DMS79 (cell line): Measurements from ENCODE around the gene NOP14.
"Not testable (repeated sequence)": the region's sequence is repeated elsewhere in the genome, so short reads cannot be mapped to it uniquely, and the experiment has no call there.

Experiments
- DNase-seq: peaks from one replicate; lab custom pipeline; 2025; lab: John Stamatoyannopoulos, UW

Gene NOP14

DNA sequence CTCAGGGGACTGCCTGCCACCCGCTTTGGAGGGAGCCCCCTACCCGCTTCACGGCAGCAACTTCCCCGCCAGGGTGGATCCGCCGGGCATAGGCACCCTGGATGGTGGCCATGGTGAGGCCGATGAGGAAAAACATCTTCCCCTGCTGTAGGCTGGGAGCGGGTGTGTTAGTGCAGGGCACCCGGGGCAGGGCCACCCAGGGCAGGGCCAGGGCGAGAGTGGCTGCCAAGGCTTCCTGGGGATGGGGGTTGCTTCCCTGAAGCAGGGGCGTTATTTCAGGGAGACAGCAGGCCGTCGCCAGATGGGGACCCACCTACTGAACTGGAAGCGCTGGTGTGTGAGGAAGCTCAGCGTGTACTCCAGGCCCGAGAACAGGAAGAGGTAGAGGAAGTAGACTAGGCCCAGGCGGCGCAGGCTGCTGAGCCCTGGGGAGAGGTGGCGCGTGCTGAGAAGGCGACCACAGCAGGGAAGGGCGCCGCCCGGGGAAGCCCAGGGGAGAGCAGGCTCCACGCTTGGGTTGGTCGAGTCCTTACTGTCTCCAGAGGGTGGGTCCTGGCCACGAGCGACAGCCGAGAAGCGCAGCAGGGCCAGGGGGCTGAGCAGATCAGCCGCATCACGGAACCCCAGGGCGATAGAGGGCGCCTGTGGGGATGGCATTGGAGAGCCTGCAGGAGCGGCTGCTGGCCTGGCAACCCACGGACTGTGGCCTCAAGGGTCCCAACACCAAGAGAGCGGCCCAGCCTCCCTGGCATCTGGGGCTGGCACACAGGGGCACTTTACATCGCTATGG is 31.5 kb downstream of the NOP14 start:
- DNase-seq: no peak

DNA sequence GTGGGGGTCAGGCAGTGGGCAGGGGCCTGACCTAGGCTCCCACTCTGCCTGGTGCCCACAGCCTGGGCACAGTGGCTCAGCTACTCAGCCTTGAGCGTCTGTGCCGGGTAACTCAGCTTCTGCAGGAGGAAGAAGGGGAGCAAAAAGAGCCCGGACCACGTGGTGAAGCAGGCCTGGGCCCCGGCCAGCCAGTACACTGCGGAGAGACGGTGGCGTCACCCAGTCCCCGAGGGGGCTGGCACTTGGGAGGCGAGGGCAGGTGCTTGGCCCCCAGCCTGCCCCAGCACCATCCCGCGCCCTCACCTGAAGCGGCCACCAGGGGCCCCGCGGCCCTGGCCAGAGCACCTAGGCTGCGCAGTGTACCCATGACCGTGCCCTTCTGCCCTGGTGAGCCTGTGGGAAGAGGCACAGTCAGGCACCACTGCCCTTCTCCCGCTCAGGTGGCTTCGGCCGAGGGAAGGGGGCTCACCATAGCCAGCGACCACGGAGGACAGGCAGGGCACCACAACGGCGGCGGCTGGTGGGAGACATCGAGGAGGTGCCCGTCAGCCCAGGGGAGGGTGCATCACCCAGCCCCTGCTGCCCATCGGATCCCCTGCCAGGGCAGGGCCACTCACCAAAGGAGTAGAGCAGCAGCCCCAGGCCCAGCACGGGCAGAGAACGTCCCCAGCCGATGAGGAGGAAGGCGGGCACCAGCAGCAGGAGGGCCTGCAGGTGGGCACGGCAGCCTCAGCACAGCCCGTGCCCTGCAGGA is 32.3 kb downstream of the NOP14 start:
- DNase-seq: no peak

DNA sequence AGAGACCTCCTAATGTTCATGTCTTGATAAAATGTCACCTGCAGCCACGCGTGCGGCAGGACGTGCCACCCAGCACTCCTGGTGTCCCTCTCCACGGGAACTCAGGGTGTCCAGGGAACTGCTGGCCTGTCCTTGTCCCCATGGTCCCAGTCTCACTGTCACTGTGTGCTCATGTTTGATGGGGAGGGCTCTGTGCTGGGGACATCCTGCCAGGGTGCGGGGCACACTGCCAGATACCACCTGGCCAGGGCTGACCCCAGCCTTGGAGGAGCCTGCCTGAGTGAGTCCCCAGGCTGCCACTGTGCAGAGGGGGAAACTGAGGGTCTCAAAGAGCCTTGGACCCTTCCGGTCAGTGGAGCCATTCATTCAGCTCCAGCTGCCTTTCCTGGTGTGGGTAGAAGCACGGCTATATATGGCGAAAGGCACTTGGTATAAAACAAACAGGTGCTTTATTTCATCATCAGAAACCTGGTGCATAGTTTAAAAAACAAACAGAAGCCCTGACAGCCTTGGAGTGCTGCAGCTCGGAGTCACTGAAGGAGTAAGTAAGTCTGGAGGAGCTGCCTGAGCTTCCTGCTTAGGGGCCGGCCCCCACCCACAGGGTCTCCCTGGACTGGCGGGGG is 33.0 kb downstream of the NOP14 start:
- no peak for DNase-seq

DNA sequence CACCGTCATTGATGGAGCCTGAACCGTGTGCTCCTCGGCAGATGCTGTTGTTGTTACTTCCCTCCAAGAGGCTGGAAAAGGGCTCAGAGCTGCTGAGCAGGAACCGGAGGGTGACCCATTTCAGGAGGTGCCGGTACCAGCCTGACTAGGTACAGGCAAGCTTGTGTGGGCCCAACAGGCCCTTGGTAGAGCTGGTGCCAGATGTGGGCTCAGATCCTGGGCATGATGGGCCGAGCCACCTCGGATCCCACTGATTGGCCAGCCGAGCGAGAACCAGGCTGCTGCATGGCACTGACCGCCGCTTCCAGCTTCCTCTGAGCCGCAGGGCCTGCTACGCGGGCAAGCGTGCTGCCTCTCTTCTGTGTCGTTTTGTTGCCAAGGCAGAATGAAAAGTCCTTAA is 33.7 kb downstream of the NOP14 start:
- DNase-seq: no peak

DNA sequence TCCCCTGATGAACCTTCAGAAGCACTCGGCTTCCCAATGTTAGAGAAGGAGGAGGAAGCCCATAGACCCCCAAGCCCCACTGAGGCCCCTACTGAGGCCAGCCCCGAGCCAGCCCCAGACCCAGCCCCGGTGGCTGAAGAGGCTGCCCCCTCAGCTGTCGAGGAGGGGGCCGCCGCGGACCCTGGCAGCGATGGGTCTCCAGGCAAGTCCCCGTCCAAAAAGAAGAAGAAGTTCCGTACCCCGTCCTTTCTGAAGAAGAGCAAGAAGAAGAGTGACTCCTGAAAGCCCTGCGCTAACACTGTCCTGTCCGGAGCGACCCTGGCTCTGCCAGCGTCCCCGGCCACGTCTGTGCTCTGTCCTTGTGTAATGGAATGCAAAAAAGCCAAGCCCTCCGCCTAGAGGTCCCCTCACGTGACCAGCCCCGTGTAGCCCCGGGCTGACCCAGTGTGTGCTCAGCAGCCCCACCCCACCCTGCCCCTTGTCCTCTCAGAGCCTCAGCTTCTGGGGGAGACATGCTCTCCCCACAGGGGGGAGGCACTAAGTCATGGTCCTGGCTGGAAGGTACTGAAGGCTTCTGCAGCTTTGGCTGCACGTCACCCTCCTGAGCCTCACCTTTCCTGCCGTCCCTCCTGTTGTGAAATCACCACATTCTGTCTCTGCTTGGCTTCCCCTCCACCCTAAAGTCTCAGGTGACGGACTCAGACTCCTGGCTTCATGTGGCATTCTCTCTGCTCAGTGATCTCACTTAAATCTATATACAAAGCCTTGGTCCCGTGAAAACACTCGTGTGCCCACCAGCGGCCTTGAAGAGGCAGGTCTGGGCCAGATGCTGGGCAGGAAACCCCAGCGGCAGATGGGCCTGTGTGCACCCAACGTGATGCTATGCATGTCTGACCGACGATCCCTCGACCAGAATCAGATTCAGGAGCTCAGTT is 34.7 kb downstream of the NOP14 start:
- no peak for DNase-seq

DNA sequence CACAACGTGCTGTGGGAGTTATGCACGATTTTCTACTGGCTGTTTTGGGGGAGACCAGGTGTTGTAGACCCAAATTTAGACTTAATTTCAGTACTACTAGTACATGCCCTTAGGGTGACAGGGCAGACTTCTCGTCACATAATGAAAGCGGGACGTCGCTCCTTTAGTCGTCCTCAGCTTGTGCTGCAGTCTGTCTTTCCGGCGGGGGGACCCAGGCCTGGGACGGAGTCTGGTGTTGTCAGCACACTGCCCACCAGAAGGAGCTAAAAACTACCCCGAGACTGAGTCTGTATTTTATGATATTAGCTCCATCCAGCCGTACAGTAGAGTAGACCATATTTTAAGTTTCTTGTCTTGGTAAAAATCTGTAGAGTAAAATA is 35.5 kb downstream of the NOP14 start:
- no peak for DNase-seq

DNA sequence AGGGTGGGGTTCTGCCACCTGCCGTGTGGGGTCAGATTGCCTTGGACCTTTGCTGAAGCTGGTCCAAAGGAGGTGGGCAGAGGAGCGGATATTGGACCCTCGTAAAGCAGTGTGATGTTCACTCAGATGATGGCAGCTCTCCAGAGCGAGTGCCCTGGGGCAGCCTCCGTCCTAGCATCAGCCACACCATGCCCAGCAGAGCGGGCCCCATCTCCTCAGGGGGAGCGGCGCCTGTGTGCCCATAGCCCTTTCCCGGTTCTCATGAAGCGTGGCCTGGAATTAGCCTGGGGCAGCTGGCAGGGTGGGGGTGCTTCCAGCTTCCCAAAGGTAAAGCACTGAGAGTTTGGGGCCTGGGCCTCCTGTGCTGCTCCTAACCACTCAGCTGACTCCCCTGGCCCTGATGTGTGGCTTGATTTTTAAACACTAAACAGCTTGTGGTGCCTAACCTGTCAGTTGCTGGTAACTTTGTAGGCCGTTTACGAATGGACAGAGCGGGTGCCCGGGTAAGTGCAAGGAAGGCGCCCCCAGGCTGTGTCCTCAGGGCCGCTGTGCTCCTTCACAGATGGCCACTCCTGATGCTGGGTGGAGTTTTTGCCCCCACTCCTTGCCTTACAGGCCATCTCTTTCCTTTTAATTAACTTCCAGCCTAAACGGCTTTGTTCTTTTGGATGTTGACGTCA is 36.0 kb downstream of the NOP14 start:
- no peak for DNase-seq

DNA sequence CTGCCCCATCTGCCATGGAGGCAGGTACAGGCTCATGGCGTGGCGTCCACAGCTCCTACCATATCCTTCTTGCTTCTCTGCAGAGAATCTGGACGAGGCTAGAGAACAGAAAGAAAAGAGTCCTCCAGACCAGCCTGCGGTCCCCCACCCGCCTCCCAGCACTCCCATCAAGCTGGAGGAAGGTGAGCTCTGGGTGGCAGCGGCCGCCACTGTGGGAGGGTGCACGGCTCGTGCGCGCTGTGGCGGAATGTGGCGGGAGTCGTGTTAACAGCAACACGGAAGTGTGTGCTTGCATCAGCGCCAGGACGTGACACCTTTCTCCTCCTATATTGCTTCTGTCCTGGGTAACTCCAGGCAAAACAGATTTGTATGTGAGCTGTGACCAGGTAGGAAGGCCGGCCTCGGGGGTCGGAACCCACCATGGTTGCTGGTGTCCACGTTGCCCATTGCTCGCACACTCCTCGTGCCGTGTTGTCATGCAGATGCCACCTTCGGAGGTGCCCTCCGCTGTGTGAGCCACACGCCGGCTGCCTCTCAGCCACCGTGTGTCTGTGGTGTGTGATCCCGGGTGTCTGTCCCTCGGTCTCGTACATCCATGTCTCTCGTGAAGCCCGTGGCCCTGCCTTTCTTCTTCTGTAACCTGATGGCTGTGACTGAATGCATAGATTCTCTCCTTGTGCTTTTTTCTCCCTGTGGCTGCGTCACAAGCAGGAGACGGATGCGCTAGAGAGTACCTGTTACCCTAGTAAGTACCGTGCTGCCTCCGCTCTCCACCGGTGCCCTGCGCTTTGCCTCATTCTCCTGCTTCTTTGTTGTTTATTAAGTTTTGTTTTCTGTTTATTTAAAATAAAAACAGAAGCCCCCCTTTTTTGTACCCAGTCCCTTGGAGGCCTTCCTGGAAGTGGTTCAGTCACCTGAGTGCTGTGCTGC is 37.0 kb downstream of the NOP14 start:
- no peak for DNase-seq

DNA sequence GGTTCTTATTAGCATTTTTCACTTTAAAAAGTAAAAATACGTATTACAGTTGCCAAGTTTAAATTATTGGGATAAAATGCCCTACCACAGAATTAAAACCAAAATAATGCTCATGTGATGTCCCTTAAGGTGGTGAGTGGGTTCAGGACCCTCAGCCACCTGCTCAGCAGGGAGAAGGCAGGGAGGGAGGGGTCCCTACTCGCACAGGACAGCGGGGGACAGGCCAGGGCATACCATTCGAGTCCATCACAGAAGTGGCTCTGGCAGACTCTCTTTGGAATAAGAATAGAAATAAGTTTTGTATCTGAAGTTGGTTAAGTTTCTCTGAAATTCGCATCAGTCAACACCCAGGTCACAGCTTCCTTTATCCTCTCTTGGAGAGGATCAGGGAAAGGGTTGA is 37.7 kb downstream of the NOP14 start:
- no peak for DNase-seq

DNA sequence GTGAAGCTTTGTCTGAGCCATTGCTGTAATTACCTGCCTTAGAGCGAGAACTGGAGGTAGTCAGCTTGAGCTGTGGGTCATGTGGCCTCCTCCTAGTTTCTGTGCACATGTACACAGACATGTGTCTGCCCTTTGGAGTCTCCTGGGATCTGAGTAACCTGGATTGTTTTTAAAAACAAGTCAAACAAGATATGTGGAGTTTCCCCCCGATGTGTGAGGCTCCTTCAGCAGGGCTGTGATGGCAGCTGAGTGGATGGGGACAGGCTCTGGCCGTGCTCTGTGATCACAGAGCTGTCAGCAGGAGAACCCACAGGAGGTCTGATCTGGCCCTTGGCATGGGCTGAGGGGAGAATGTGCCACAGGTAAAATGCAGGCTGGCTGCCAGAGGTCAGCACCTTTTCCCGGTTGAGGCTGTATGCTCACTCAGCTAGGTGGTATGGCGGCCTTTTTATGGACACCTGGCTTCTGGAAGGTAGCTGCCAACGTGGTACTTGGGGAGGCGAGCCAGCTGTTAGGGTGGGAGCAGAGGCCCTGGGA is 38.4 kb downstream of the NOP14 start:
- DNase-seq: no peak

DNA sequence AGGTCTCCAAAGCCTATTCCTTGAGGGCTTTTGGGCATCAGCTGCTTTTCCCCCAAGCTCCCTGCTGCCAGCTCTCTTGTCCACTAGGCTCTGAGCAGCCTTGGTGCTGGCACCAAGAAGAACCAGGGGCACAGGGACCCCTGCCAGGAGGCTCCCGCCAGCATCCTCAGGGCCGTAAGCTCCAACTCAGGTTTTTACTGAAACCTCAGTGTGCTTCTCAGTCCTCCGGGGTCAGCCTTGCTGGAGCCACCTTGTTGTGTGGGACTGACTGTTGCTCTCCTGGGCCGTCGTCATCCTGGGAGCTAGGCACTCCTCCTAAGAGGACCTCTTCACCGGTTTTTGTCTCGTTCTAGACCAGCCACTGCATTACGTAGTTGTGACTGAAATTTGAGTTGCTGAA is 38.9 kb downstream of the NOP14 start:
- peak; percentile 23 for DNase-seq

DNA sequence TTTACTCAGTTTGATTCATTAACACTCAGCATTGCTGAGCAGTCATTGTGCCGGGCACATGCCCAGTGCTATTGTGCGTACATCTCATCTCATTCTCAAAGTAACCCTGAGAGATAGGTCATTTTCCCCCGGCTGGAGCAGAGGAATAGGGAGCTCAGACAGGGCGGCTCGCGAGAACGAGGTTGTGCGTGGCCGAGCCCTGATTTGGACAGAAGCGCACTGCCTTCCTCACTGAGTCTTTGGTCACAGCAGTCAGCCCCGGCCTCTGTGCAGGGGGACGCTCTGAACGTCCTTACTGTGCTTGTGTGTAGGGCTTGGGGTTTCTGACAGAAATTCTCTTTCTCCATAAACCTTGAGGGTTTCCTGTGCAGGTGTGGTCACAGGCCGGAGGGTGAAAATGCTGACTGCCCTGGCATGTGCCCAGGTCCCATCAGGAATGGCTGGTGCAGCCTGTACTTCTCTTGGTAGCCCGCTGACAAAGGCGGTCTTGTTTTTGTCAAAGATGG is 39.5 kb downstream of the NOP14 start:
- DNase-seq: no peak

DNA sequence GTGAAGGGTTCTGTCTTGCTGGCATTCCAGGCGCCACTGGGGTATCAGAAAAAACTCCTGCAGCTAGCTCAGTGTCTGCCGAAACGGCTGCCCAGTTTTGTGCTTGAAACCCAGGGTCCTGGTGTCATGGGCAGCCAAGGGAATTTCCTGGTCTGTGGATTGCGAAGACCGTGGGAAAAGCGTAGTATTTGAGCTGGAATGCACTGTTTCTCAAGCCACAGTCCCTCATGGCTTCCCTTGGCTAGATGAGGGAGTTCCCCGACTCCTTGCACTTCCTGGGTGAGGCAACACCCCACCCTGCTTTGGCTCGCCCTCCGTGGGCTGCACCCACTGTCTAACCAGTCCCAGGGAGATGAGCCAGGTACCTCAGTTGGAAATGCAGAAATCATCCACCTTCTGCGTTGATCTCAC is 40.1 kb downstream of the NOP14 start:
- DNase-seq: no peak

DNA sequence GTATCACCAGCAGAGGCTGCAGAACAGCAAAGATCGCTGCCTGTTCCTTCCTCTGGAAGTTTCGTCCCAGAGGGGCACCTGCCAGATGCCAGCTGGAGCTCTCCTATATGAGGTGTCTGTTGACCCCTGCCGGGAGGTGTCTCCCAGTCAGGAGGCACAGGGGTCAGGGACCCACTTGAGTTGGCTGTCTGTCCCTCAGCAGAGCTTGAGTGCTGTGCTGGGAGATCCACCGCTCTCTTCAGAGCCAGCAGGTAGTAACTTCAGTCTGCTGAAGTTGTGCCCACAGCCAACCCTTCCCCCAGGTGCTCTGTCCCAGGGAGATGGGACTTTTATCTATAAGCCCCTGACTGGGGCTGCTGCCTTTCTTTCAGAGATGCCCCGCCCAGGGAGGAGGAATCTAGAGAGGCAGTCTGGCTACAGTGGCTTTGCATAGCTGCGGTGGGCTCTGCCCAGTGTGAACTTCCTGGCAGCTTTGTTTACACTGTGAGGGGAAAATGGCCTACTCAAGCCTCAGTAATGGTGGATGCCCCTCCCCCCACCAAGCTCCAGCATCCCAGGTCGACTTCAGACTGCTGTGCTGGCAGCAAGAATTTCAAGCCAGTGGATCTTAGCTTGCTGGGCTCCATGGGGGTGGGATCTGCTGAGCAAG is 40.6 kb downstream of the NOP14 start:
- DNase-seq: not testable (repeated sequence)

DNA sequence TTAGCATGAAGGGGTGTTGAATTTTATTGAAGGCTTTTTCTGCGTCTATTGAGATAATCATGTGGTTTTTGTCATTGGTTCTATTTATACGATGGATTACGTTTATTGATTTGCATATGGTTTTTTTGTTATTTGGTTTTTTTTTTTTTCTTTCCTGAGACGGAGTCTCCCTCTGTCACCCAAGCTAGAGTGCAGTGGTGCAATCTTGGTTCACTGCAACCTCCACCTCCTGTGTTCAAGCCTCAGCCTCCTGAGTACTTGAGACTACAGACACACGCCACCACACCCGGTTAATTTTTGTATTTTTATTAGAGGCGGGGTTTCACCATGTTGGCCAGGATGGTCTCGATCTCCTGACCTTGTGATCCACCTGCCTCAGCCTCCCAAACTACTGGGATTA is 44.5 kb downstream of the NOP14 start:
- DNase-seq: not testable (repeated sequence)

DNA sequence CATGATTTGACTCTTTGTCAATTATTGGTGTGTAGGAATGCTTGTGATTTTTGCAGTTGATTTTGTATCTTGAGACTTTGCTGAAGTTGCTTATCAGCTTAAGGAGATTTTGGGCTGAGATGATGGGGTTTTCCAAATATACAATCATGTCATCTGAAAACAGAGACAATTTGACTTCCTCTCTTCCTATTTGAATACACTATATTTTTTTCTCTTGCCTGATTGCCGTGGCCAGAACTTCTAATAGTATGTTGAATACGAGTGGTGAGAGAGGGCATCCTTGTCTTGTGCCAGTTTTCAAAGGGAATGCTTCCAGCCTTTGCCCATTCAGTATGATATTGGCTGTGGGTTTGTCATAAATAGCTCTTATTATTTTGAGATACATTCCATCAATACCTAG is 44.9 kb downstream of the NOP14 start:
- not testable (repeated sequence) for DNase-seq

DNA sequence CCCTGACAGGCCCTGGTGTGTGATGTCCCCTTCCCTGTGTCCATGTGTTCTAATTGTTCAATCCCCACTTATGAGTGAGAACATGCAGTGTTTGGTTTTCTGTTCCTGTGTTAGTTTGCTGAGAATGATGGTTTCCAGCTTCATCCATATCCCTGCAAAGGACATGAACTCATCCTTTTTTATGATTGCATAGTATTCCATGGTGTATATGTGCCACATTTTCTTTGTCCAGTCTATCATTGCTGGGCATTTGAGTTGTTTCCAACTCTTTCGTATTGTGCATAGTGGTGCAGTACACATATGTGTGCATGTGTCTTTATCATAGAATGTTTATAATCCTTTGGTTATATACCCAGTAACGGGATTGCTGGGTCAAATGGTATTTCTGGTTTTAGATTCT is 46.5 kb downstream of the NOP14 start:
- DNase-seq: not testable (repeated sequence)

DNA sequence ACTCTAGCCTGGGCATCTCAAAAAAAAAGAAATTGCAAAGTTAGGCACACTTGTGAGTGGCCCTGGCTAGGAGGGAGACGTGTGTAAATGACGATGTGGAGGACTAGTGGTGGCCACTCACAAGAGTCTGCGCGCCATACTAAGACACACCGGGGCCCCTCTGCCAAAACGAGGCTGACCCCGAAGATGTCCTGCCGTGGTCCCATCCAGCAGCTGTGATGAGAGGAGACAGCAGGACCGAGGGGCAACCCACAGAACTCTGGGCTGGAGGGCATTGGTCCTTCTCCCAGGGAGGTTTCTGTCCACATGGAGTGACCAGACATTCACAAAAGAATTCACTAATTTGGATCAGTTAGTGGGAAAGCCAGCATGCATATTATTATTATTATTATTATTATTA is 47.4 kb downstream of the NOP14 start:
- DNase-seq: no peak
